GM21825 (cell line): ENCODE measurements around the gene LRRC15.

Experiments
- ATAC-seq: cut with Tn5 transposase; IDR thresholded peaks from one replicate; pipeline ENCODE4 v1.9.1; 2021; ENCODE audit warnings: mild to moderate bottlenecking, moderate library complexity; ENCODE audit not compliant: unreplicated experiment

LRRC15 gene

DNA sequence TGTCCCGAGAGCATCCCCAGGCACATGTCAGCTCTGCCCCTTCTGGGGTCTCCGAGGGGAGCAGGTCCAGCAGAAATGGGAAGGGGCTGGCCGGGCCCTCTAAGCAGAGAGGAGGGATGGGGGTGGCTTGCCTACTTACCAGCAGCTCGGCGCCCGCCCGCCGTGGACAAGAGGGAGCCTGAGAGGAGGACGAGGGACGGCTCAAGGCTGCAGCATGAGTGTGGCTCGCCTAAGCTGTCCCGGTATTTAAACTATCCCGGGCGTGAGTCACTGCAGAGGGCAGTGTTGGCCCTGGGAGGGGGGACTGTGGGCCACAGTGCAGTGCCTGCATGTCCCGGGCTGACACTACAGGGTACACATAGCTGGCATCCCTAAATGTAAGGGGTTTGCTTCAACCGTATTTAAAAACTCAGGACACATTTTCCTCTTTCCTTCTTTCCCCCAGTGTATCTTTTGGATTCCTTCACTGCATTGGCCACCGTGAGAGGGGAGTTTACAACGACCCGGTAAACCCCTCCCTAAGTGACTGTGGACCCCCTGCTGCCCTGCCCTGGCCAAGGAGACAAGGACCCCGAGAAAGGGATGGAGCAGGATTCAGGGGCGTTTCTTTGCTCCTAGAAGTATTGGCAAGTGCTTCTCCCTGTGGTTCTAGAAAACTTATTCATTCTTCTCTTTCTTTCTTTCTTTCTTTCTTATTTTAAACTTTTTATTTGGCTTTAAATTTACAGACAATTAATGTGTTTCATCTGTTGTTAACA, at the start of gene LRRC15:
Gene LRRC15, minus strand, starts transcription at position 222 of the 758 bp plus-strand sequence. CDS start 8,700 bp downstream, outside the sequence.
- no peak for ATAC-seq

DNA sequence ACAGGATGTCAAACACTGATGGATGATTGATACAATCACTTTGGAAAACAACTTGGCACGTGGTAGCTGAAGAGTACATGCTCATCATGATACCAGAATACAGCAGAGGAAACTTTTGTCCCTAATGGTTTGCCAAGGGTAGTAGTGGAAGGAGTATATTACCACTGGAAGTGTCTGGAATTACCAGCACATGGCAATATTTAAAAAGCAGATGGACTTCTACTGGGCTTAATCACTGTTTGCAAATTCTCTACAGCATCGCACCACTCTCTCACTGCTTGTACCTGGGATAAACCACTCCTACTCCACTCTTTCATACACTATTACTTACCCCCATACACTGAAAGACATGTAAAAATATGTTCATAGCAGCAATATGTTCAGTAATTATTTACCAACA, 49.1 kb upstream of the LRRC15 start:
- no peak for ATAC-seq

DNA sequence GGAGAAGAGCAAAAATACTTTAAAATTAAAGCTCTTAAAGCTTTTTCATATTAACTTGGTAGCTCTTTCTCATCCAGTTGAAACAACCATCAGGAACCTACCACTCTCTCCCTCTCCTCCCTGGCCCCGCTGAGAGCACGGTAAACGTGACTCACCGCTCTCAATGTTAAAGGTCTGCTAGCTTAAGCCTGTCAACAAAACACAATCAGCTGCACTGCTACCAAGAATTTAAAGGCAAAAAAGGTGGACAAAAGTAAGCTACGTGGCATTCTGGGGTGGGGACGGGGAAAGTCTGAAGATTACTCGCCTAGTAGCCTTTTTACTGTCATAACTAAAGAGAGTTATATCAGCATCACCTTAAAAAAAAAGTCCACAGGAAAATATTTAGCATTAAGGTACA, 37.9 kb upstream of the LRRC15 start:
- ATAC-seq = no peak

DNA sequence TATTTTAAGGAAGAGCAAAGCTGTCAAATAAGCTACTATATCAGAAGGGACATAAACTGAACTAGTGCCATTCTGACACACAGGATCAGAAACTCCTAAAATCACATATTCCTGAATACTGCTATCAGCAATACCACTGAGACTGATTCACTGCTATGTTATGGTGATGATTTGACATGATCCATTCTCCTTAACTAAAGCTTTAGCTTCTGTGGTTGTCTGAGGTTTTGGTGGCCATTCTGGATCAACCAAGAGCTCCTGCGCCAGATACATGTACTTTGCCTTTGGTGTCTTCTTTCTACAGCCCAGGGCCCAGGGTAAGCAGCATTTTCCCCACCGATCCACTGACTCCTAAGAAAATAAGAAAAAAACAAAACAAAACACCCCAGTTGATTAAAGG, 36.2 kb upstream of the LRRC15 start:
- no peak for ATAC-seq

DNA sequence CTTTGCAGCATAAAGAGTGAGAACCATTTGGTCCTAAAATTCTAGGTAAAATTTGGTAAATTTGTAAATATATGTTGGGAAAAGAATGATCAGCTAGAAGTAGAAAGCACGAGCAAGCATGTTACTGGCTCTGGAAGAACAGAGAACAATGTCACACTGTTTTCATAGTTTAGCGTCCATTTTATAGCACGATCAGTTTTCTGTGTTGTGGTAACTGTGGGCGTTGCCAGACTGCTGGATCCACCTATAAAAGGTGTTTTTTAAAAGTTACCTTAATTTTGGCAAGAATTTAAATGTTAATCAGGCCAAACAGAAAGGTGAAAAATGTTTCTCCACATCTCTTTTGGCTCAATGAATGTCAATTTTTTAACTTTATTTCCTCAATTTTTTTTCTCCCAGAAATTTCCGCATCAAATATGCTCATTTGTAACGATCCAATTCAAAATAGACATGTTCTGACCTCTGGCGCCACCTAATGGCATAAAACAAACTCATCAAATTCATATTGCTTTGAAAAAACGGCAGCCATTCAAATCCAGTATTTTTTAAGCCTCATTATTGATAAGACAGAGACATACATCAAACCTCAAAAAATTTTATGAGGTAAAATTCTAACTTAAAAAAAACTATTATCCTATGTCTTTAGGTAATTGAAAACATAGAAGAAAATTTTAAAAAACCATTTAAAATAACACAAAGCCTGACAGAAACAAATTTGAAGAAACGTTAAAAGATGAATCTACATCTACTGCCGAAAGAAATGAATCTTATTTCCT, 35.0 kb upstream of the LRRC15 start:
- no peak for ATAC-seq

DNA sequence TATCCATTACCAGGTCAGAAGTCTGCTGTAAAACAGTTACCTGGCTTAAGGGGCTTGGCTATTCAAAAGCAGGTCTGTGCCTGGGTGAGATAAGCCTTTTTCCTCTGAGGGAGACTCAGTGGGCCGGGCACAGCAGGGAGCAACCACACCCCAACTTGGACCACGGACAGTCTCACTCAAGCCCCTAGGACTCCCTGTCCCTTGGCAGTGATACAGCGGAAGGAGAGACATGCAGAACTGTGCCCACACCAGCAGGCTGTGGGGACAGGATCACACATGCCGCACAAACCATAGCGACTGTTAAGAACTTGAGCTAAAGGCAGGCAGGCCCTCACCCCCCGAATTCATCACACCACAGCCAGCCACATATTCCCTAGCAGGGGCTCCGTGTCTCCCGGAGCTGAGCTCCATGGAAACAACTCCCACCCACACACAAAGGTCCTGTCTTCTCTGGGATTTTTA, 32.4 kb upstream of the LRRC15 start:
- ATAC-seq = no peak

DNA sequence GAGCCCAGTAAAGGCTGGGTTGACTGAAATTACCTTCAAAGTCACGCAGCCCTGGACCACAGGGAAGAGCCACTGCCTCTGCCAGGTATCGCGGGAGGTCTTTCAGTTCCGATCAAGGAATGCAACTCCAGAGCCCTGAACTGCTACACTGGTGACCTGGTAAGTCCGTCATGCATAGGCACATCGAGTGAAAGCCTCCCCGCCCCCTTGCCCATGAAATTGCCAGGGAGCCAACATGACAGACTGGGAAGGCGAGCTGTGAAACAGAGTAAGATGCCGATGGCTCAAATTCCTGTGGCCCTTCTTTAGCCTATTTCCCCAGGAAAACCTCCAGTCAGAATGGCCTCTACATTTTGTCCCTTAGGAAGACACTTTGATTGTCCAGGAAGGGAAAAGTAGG, 31.8 kb upstream of the LRRC15 start:
- no peak for ATAC-seq

DNA sequence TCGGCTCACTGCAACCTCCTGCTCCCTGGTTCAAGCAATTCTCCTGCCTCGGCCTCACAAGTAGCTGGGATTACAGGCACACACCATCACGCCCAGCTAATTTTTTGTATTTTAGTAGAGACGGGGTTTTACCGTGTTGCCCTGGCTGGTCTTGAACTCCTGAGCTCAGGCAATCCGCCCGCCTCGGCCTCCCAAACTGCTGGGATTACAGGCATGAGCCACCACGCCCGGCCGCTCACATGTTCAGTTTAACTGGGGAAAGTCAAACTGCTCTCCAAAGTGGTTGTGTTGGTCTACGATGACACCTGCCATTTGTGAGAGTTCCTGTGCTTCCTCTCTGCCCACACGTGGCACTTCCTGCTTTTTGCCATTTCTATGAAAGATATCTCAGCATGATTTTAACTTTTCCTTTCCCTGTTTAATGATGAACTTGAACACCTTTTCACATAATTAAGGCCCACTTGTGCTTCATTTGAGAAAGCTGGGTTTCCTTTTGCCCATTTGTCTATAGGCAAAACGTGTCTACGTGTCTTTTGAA, 30.4 kb upstream of the LRRC15 start:
- no peak for ATAC-seq

DNA sequence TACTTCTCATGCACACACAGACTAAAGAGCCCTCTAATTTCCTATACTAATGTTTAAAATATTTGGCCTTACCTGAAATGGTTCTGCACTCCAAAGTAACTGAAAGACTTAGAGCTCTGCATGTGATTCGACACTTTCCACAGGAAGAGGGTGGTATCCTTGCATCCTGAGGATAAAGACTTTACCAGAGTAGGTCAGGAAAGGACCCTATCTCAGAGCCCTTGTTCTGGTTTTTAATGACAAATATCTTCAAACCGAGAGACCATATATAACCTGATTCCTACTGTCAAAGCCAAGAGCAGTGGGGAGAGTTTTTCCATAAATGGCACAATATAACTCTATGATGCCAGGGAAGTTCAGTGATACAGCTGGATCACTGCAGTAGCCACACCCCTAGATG, 29.6 kb upstream of the LRRC15 start, which contains the start of gene GP5:
Gene GP5, minus strand, starts transcription at position 101 of the 400 bp plus-strand sequence. CDS start 984 bp downstream, outside the sequence.
- ATAC-seq = no peak

DNA sequence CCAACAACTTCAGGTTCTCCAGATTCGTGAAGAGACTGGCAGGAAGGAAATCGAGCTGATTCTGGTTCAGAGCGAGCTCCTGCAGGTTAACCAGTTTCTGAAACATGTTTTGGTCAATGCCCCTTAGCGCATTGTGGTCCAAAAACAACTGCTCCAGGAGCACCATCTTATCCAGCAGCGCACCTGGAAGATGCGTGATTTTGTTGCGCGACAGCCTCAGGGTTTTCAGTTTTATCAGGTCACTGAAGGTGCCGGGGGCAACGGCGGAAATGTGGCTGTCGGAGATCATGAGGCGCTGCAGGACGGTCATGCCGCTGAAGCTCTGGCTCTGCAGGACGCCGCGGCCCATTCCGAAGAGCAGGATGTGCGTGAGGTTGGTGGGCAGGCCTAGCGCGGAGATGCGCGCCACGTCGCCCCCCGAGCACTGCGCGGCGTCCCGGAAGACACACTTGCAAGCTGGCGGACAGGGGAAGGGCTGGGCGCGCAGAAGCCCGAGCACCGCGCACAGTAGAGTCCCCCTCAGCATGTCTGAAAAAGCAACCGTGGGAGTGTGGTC, 28.3 kb upstream of the LRRC15 start:
- no peak for ATAC-seq

DNA sequence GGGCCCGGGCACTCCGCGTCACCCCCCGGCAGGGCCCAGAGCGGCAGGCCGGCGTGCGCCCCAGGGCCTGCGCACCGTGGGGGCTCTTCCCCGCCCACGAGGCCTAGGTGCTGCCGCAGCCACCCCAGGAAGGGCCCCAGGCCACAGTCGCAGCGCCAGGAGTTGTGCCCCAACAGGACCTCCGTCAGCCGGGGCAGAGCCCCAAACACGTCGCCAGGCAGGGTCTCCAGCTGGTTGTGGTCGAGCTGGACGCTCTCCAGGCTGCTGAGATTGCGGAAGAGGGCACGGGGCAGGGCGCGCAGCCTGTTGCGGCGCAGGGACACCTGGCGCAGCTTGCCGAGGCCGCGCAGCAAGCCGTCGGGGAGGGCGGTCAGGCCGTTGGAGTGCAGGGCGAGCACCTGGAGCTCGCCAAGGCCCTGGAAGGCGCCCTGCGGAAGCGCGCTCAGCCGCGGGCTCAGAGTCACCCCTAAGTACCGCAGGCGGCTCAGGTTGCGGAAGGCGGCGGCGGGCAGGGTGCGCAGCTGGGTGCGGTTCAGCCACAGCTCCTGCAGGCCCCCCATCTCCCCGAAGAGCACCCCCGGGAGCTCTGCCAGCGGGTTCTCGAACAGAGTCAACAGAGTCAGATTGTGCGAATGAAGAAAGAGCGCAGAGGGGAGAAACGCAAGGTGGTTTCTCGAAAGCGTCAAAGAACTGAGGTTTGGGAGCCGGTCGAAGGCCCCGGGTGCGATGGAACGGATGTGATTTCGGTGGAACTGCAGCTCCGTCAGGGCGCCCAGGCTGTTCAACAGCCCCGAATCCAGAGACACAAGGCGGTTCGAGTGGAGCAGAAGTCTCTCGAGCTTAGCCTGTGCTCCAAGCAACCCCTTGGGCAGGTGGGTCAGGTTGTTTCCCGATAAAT, 27.6 kb upstream of the LRRC15 start:
- ATAC-seq = no peak

DNA sequence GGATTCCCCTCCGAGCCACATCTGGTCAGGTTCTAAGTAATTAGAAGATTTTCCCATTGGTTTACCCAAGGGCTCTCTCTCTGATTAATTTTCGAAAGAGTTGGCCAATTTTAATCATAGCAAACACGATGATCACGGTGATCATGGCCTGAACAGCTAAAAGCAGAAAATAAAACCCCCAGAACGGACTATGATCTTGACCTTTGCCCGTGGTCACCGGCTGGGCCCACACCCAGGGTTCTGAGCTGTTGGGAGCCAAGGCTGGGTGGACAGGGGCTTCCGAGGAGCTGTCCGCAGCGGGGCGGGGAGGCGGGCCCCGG, 27.0 kb upstream of the LRRC15 start:
- ATAC-seq = no peak

DNA sequence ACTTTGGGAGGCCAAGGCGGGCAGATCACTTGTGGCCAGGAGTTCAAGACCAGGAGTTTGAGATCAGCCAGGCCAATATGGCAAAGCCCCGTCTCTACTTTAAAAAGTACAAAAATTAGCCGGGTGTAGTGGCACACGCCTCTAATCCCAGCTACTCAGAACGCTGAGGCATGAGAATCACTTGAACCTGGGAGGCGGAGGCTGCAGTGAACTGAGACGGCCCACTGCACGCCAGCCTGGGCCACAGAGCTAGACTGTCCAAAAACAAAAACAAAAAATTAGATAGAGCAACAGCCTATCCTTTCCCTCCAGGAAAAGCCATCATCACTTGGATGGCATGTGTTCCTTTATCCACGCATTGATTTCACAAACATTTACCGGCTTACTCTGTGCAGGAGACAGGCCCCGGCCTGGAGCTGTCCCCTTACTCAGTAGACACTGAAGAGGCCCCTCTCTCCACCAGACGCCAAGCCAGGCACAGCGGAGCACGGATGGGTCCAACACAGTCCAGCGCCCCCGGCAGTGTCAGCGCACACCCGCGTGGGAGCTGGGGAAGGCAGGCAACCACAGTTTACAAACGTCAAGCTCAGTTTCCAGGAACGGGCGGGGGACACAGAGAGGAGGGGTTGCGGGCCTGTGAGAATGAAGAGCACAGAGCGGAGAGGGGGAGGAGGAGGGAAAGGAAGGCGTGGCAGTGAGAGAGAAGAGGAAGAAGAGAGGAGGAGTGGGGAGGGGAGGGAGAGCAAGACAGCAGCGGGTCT, 26.4 kb upstream of the LRRC15 start:
- ATAC-seq = no peak

DNA sequence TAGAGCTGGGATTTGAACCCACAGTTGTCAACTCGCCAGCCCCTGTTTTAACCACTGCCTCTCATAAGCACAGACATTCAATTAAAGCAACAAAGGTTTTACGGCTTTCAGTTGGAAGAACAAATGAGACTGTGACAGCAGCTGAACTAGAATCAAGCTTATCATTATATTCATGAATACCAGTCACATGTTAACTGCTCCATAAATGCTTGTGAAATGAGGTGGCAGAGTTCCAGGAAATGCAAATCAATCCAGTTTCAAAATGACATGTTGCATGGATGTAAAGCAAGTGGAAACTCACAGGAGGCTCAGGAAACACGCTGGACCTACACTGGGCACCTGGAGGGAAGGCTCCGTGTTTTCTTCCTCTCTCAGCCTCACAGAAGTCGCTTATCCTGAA, 25.7 kb upstream of the LRRC15 start:
- ATAC-seq = no peak

DNA sequence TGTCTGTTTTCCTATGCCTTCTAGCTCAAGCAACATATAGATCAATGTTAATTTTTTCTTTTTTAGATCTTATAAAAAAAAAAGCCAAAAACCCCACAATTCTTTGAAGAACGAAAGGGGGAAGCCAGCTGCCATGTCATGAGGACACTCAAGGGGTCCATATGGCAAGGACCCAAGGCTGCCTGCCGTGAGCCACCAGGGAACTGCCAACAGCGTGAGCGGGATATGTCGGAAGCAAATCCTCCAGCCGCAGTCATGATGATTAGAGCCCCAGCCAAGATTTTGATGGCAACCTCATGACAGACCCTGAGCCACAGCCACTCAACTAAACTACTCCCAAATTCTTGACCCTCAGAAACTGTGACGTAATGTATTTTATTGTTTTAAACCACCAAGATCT, 23.0 kb upstream of the LRRC15 start:
- no peak for ATAC-seq

DNA sequence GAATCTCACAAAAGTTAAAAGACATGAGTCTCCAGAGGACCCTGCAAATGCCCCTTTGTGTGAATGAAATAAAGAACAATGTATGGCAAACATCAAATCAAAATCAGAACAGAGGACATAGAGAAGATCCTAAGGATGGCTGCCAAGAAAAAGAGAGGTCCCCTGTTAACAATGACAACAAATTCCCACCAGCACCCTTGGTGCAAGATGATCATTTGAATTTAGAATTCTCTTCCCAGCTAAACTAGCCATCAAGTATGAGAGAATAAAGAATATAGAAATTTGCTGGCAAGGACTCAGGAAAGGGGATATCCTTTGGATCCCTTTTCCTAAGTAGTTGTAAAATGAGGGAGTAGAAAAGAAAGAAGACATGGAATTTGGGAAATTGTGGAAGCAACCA, 21.3 kb upstream of the LRRC15 start:
- no peak for ATAC-seq

DNA sequence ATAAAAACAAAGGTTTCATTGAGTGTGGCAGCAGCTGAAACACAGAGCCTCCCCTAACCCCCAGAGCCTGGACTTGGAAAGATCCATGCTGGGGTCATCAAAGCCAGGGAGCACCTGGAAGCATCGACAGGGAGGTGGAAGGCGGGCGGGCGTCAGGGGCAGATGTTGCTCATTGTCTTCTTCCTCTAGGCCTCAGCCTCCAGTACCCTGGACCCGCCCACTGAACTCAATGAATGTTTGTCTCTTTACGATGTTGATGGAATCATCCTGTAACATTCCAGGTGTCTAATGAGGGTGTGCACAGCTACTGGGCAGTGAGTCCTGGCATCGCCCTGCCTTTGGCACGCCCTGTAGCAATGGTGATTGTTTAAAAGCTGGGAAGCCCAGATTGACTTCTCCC, 19.7 kb upstream of the LRRC15 start:
- no peak for ATAC-seq

DNA sequence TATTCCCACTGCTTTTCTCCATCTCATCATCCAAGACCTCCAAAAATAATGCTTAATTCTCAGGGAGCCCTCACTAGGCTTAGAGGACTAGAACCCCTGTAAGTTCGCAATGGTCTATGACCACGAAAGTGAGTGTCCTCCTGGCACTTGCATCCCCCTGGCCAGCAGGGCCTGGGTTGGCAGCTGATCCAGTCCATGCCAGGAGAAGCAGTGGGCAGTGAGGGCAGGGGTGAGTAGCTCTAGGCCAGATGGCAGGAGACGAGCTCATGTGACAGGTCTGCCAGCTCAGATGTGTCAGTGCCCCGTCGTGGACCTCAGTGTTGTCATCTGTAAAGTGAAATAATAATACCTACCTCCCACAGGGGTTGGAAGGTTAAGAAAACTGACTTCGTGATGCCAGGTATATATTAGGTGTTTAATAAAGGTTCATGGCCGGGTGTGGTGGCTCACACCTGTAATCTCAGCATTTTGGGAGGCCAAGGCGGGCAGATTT, 18.4 kb upstream of the LRRC15 start:
- ATAC-seq = no peak

DNA sequence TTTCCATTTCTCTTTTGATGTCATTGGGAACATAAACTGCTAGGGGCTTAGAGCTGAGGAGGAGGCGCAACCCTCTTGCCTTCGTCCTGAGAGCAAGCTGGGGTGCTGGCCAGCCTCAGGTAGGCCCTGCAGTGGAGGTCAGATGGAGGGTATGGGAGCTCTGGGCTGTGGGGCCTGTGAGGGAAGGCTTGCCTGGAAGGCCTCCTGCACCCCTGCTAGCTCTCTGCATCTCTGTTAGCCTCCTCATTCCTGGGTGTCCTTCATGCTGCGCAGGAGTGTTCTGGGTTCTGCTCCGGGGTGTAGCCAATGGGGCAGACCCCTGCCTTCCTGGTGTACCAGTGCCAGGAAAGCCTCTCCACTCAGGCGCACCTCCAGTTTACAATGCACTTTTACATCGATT, 17.7 kb upstream of the LRRC15 start:
- ATAC-seq = no peak

DNA sequence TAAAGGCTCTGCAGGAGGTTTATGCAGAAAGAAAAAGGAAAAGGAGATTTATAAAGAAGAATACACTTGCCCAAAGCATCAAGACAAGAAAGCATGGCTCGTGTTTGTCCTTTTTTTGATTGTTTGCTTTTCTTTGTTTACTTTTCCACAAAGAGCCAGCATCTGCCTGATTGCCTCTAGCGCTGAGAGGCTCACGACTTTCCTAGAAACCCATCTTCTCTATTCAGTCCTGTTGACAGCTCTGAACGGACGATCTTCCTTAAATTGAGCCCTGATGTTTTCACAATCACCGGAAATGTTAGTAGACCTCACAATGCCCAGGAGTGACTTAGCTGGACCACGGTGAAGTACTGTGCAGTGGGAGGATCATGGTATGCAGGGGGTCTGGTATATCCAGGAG, 17.1 kb upstream of the LRRC15 start:
- ATAC-seq = no peak
